Measurements from ENCODE around the gene HAUS8.

Gene HAUS8

GRCh38 chr19:17070421-17070820 is 4.8 kb downstream of the HAUS8 start:
- H3K27me3 ChIP-seq (ENCODE audit: control insufficient read depth, insufficient read depth, low read length), result no peaks in the 10 kb centered on the region
- H3K4me3 ChIP-seq (ENCODE audit: low read length), result no peak overlapping the region
- H3K27ac ChIP-seq (ENCODE audit: low read length), result no peak overlapping the region
- H3K4me1 ChIP-seq (ENCODE audit: control insufficient read depth, low read depth, low read length), result peaks cover 4% of the 10 kb centered on the region
- no peak overlapping the region for H3K9ac ChIP-seq (ENCODE audit: low read length)
- peaks cover 31% of the 10 kb centered on the region for H3K36me3 ChIP-seq (ENCODE audit: control insufficient read depth, low read depth, low read length)
- no peaks in the 10 kb centered on the region for H3K9me3 ChIP-seq (ENCODE audit: control insufficient read depth, low read depth, low read length)

GRCh38 chr19:17069193-17069592 is 6.1 kb downstream of the HAUS8 start:
- Histone ChIP-seq H3K4me1 (ENCODE audit: control insufficient read depth, low read depth, low read length) (peaks cover 4% of the 10 kb centered on the region), H3K9ac (ENCODE audit: low read length) (no peak overlapping the region), H3K27me3 (ENCODE audit: control insufficient read depth, insufficient read depth, low read length) (no peaks in the 10 kb centered on the region), H3K9me3 (ENCODE audit: control insufficient read depth, low read depth, low read length) (no peaks in the 10 kb centered on the region), H3K4me3 (ENCODE audit: low read length) (no peak overlapping the region), H3K36me3 (ENCODE audit: control insufficient read depth, low read depth, low read length) (peaks cover 31% of the 10 kb centered on the region), H3K27ac (ENCODE audit: low read length) (no peak overlapping the region)

GRCh38 chr19:17063428-17063827 is 11.8 kb downstream of the HAUS8 start:
- H3K4me3 ChIP-seq (ENCODE audit: low read length), result no peak overlapping the region
- H3K9me3 ChIP-seq (ENCODE audit: control insufficient read depth, low read depth, low read length), result peaks cover 3% of the 10 kb centered on the region
- no peak overlapping the region for H3K27ac ChIP-seq (ENCODE audit: low read length)
- peaks cover 29% of the 10 kb centered on the region for H3K36me3 ChIP-seq (ENCODE audit: control insufficient read depth, low read depth, low read length)
- peaks cover 4% of the 10 kb centered on the region for H3K4me1 ChIP-seq (ENCODE audit: control insufficient read depth, low read depth, low read length)
- H3K9ac ChIP-seq (ENCODE audit: low read length), result no peak overlapping the region
- H3K27me3 ChIP-seq (ENCODE audit: control insufficient read depth, insufficient read depth, low read length), result no peaks in the 10 kb centered on the region

- peaks cover 40% of the 10 kb centered on the region for H3K36me3 ChIP-seq (ENCODE audit: control insufficient read depth, low read depth, low read length)
These were observed 13.6 kb downstream of the HAUS8 start for GRCh38 chr19:17061691-17062090.

GRCh38 chr19:17061205-17061604 is 14.0 kb downstream of the HAUS8 start:
- H3K4me1 ChIP-seq (ENCODE audit: control insufficient read depth, low read depth, low read length), result no peaks in the 10 kb centered on the region
- H3K9me3 ChIP-seq (ENCODE audit: control insufficient read depth, low read depth, low read length), result peaks cover 14% of the 10 kb centered on the region
- H3K9ac ChIP-seq (ENCODE audit: low read length), result no peak overlapping the region
- no peaks in the 10 kb centered on the region for H3K27me3 ChIP-seq (ENCODE audit: control insufficient read depth, insufficient read depth, low read length)
- H3K36me3 ChIP-seq (ENCODE audit: control insufficient read depth, low read depth, low read length), result peaks cover 37% of the 10 kb centered on the region
- H3K4me3 ChIP-seq (ENCODE audit: low read length), result no peak overlapping the region
- H3K27ac ChIP-seq (ENCODE audit: low read length), result no peak overlapping the region

More at GRCh38 chr19:17061691-17062090, 13.6 kb downstream of the HAUS8 start:
- Histone ChIP-seq H3K9ac (ENCODE audit: low read length) (no peak overlapping the region), H3K27ac (ENCODE audit: low read length) (no peak overlapping the region), H3K4me3 (ENCODE audit: low read length) (no peak overlapping the region), H3K27me3 (ENCODE audit: control insufficient read depth, insufficient read depth, low read length) (no peaks in the 10 kb centered on the region), H3K4me1 (ENCODE audit: control insufficient read depth, low read depth, low read length) (no peaks in the 10 kb centered on the region), H3K9me3 (ENCODE audit: control insufficient read depth, low read depth, low read length) (peaks cover 14% of the 10 kb centered on the region)

- Histone ChIP-seq H3K9me3 (ENCODE audit: control insufficient read depth, low read depth, low read length) (peaks cover 14% of the 10 kb centered on the region), H3K36me3 (ENCODE audit: control insufficient read depth, low read depth, low read length) (peaks cover 35% of the 10 kb centered on the region), H3K4me1 (ENCODE audit: control insufficient read depth, low read depth, low read length) (no peaks in the 10 kb centered on the region), H3K27me3 (ENCODE audit: control insufficient read depth, insufficient read depth, low read length) (no peaks in the 10 kb centered on the region), H3K9ac (ENCODE audit: low read length) (no peak overlapping the region), H3K27ac (ENCODE audit: low read length) (no peak overlapping the region), H3K4me3 (ENCODE audit: low read length) (no peak overlapping the region)
These were observed 14.4 kb downstream of the HAUS8 start for GRCh38 chr19:17060802-17061201.

- Histone ChIP-seq H3K4me1 (ENCODE audit: control insufficient read depth, low read depth, low read length) (no peaks in the 10 kb centered on the region), H3K9ac (ENCODE audit: low read length) (no peak overlapping the region), H3K36me3 (ENCODE audit: control insufficient read depth, low read depth, low read length) (peaks cover 49% of the 10 kb centered on the region), H3K27ac (ENCODE audit: low read length) (no peak overlapping the region), H3K9me3 (ENCODE audit: control insufficient read depth, low read depth, low read length) (peaks cover 14% of the 10 kb centered on the region), H3K4me3 (ENCODE audit: low read length) (no peak overlapping the region), H3K27me3 (ENCODE audit: control insufficient read depth, insufficient read depth, low read length) (no peaks in the 10 kb centered on the region)
These were observed 17.0 kb downstream of the HAUS8 start for GRCh38 chr19:17058236-17058635.

- Histone ChIP-seq H3K4me1 (ENCODE audit: control insufficient read depth, low read depth, low read length) (no peaks in the 10 kb centered on the region), H3K9me3 (ENCODE audit: control insufficient read depth, low read depth, low read length) (peaks cover 14% of the 10 kb centered on the region), H3K36me3 (ENCODE audit: control insufficient read depth, low read depth, low read length) (peaks cover 61% of the 10 kb centered on the region), H3K27ac (ENCODE audit: low read length) (no peak overlapping the region), H3K4me3 (ENCODE audit: low read length) (no peak overlapping the region), H3K27me3 (ENCODE audit: control insufficient read depth, insufficient read depth, low read length) (no peaks in the 10 kb centered on the region), H3K9ac (ENCODE audit: low read length) (no peak overlapping the region)
These were observed 19.6 kb downstream of the HAUS8 start for GRCh38 chr19:17055636-17056035.

GRCh38 chr19:17054746-17055145 is 20.5 kb downstream of the HAUS8 start:
- Histone ChIP-seq H3K4me3 (ENCODE audit: low read length) (no peak overlapping the region), H3K4me1 (ENCODE audit: control insufficient read depth, low read depth, low read length) (no peaks in the 10 kb centered on the region), H3K9ac (ENCODE audit: low read length) (no peak overlapping the region), H3K9me3 (ENCODE audit: control insufficient read depth, low read depth, low read length) (peaks cover 14% of the 10 kb centered on the region), H3K27ac (ENCODE audit: low read length) (no peak overlapping the region), H3K36me3 (ENCODE audit: control insufficient read depth, low read depth, low read length) (peaks cover 65% of the 10 kb centered on the region), H3K27me3 (ENCODE audit: control insufficient read depth, insufficient read depth, low read length) (no peaks in the 10 kb centered on the region)

GRCh38 chr19:17052439-17052838 is 22.8 kb downstream of the HAUS8 start:
- Histone ChIP-seq H3K27me3 (ENCODE audit: control insufficient read depth, insufficient read depth, low read length) (no peaks in the 10 kb centered on the region), H3K27ac (ENCODE audit: low read length) (no peak overlapping the region), H3K9ac (ENCODE audit: low read length) (no peak overlapping the region), H3K4me1 (ENCODE audit: control insufficient read depth, low read depth, low read length) (no peaks in the 10 kb centered on the region), H3K4me3 (ENCODE audit: low read length) (no peak overlapping the region), H3K36me3 (ENCODE audit: control insufficient read depth, low read depth, low read length) (peaks cover 53% of the 10 kb centered on the region), H3K9me3 (ENCODE audit: control insufficient read depth, low read depth, low read length) (peaks cover under 1% of the 10 kb centered on the region)

- Histone ChIP-seq H3K4me1 (ENCODE audit: control insufficient read depth, low read depth, low read length) (no peaks in the 10 kb centered on the region), H3K27ac (ENCODE audit: low read length) (no peak overlapping the region), H3K4me3 (ENCODE audit: low read length) (no peak overlapping the region), H3K9me3 (ENCODE audit: control insufficient read depth, low read depth, low read length) (no peaks in the 10 kb centered on the region), H3K36me3 (ENCODE audit: control insufficient read depth, low read depth, low read length) (peaks cover 47% of the 10 kb centered on the region), H3K27me3 (ENCODE audit: control insufficient read depth, insufficient read depth, low read length) (no peaks in the 10 kb centered on the region), H3K9ac (ENCODE audit: low read length) (no peak overlapping the region)
These were observed 25.5 kb downstream of the HAUS8 start for GRCh38 chr19:17049711-17050280.

GRCh38 chr19:17048885-17049453 is 26.3 kb downstream of the HAUS8 start:
- Histone ChIP-seq H3K27ac (ENCODE audit: low read length) (no peak overlapping the region), H3K9ac (ENCODE audit: low read length) (no peak overlapping the region), H3K4me3 (ENCODE audit: low read length) (no peak overlapping the region), H3K4me1 (ENCODE audit: control insufficient read depth, low read depth, low read length) (no peaks in the 10 kb centered on the region), H3K9me3 (ENCODE audit: control insufficient read depth, low read depth, low read length) (no peaks in the 10 kb centered on the region), H3K36me3 (ENCODE audit: control insufficient read depth, low read depth, low read length) (peaks cover 42% of the 10 kb centered on the region), H3K27me3 (ENCODE audit: control insufficient read depth, insufficient read depth, low read length) (no peaks in the 10 kb centered on the region)
